B cell (primary cell): ENCODE measurements around the gene FLAD1. TPM values are rescaled to one million over a fixed set of nuclear protein-coding genes. Genes with fewer than 3 reads are reported as not detected.
A peak's percentile ranks its signal among the peaks of the same experiment; 100 is the strongest.

Source experiments
- ATAC-seq: fragments of 200-7000 bp; cut with Tn5 transposase; one replicate; pipeline ENCODE4 v1.10.0; 2021; ENCODE audit warnings: low read depth, mild to moderate bottlenecking, moderate number of reproducible peaks, moderate library complexity
- CTCF ChIA-PET: fragments of 350-600 bp; sonication (Branson Sonifier 250); formaldehyde crosslinking; loops from one replicate; lab custom pipeline; 2021; ENCODE audit warnings: antibody characterized with exemption, inconsistent platforms; lab: Charles Lee
- POLR2A ChIA-PET: fragments of 350-600 bp; sonication (Branson Sonifier 250); formaldehyde crosslinking; loops from one replicate; lab custom pipeline; 2021; ENCODE audit warnings: antibody characterized with exemption; lab: Charles Lee
- DNase-seq: peaks from one replicate; pipeline ENCODE4 v3.0.0; 2013
- H2AFZ ChIP-seq: 2 replicates; pipeline ENCODE4 v1.6.1; 2012; ENCODE audit warnings: mild to moderate bottlenecking, low read depth, low read length; ENCODE audit not compliant: insufficient read depth, poor library complexity, severe bottlenecking
- H3K27ac ChIP-seq, 2 donors: 1 replicate in 1 of 2; 2 replicates in 1 of 2; pipeline ENCODE4 v1.5.1; 2012 to 2013; ENCODE audit warnings: low read length in 2 of 2, mild to moderate bottlenecking in 2 of 2, moderate library complexity in 1 of 2
- H3K27me3 ChIP-seq, 4 experiments: fragments of 200-600 bp in 1 of 4; sonication (generic) in 1 of 4; replicated peaks in 1 of 4; 1 replicate in 2 of 4; 2 replicates in 2 of 4; pipeline versions ENCODE4 v1.6.1 to v1.7.0; 2013 to 2016; ENCODE audit warnings: low read length in 3 of 4, mild to moderate bottlenecking in 2 of 4, mixed read lengths in 1 of 4, moderate library complexity in 1 of 4; ENCODE audit not compliant: insufficient read depth in 4 of 4, control insufficient read depth in 3 of 4; ENCODE audit errors: control extremely low read depth in 1 of 4
- H3K36me3 ChIP-seq, 2 experiments: replicated peaks in 1 of 2; 1 replicate in 1 of 2; 2 replicates in 1 of 2; pipeline versions ENCODE4 v1.6.1 to v1.7.1; 2013; ENCODE audit warnings: low read length in 1 of 2; ENCODE audit not compliant: insufficient read depth in 2 of 2, control insufficient read depth in 1 of 2; ENCODE audit errors: control extremely low read depth in 1 of 2, extremely low read depth in 1 of 2
- H3K4me1 ChIP-seq, 2 donors: fragments of 200-600 bp in 1 of 2; sonication (generic) in 1 of 2; 1 replicate in 1 of 2; 2 replicates in 1 of 2; pipeline versions ENCODE4 v1.5.1 to v1.6.1; 2013 to 2017; ENCODE audit warnings: low read length in 2 of 2; ENCODE audit not compliant: control insufficient read depth in 2 of 2, insufficient read depth in 2 of 2
- H3K4me2 ChIP-seq: replicated peaks from 2 replicates; pipeline ENCODE3; 2012; ENCODE audit warnings: mild to moderate bottlenecking, low read depth, low read length; ENCODE audit not compliant: poor library complexity, severe bottlenecking
- H3K4me3 ChIP-seq, 5 experiments: fragments of 200-600 bp in 1 of 5; sonication (generic) in 1 of 5; 1 replicate in 3 of 5; 2 replicates in 2 of 5; pipeline versions ENCODE4 v1.5.1 to v1.7.0; 2011 to 2016; ENCODE audit warnings: low read length in 4 of 5, mild to moderate bottlenecking in 4 of 5, low read depth in 2 of 5, control low read depth in 1 of 5, moderate library complexity in 1 of 5; ENCODE audit not compliant: insufficient read depth in 1 of 5; ENCODE audit errors: control extremely low read depth in 1 of 5, extremely low read depth in 1 of 5
- H3K79me2 ChIP-seq: fragments of 200-600 bp; sonication (generic); one replicate; pipeline ENCODE4 v1.6.0; 2016; ENCODE audit warnings: low read length; ENCODE audit not compliant: control insufficient read depth, insufficient read depth
- H3K9ac ChIP-seq: fragments of 200-600 bp; sonication (generic); 2 replicates; pipeline ENCODE4 v1.6.1; 2017; ENCODE audit warnings: mild to moderate bottlenecking, low read length, moderate library complexity
- H3K9me3 ChIP-seq, 3 donors: one replicate each; pipeline versions ENCODE4 v1.6.1 to v1.7.1; 2013; ENCODE audit warnings: low read length in 2 of 3; ENCODE audit not compliant: control insufficient read depth in 2 of 3, insufficient read depth in 1 of 3; ENCODE audit errors: control extremely low read depth in 1 of 3
- H4K20me1 ChIP-seq: 2 replicates; pipeline ENCODE4 v1.6.0; 2012; ENCODE audit warnings: mild to moderate bottlenecking, low read length; ENCODE audit not compliant: insufficient read depth, control insufficient read depth, poor library complexity, severe bottlenecking
- H3K27ac Mint-ChIP-seq: one replicate; pipeline ENCODE4 v1.8.0; 2021; ENCODE audit warnings: mixed read lengths
- H3K27me3 Mint-ChIP-seq: one replicate; pipeline ENCODE4 v1.8.0; 2021; ENCODE audit warnings: mixed read lengths
- H3K4me1 Mint-ChIP-seq: one replicate; pipeline ENCODE4 v1.8.0; 2021; ENCODE audit warnings: mixed read lengths
- H3K4me3 Mint-ChIP-seq: one replicate; pipeline ENCODE4 v1.8.0; 2021; ENCODE audit warnings: mixed read lengths
- H3K9me3 Mint-ChIP-seq: one replicate; pipeline ENCODE4 v1.8.0; 2022; ENCODE audit warnings: mixed read lengths; ENCODE audit not compliant: insufficient read depth
- CTCF ChIP-seq: fragments of 200-600 bp; IDR thresholded peaks from one replicate; pipeline ENCODE4 v1.8.0; 2022; ENCODE audit warnings: antibody characterized with exemption, mild to moderate bottlenecking
- EZH2 ChIP-seq: IDR thresholded peaks from 2 replicates; pipeline ENCODE4 v1.6.1; 2012; ENCODE audit warnings: borderline replicate concordance, low read depth, mild to moderate bottlenecking, moderate library complexity, low read length; ENCODE audit not compliant: insufficient read depth, poor library complexity, severe bottlenecking
- whole genome bisulfite sequencing: methylation state at CpG from one replicate; pipeline ENCODE4 v1.1.5; 2013; ENCODE audit warnings: missing lambda C conversion rate; ENCODE audit not compliant: insufficient coverage; 5-methylcytosine and 5-hydroxymethylcytosine counted together
- intact Hi-C: fragments of 100-400 bp; cut with micrococcal nuclease; formaldehyde crosslinking; loops from one replicate; pipeline ENCODE4 v1.10.0; 2022
- polyA plus RNA-seq: library from polyadenylated mRNA; depleted of rRNA; stranded (reverse); fragments of >200 nt; gene quantifications from 2 replicates; pipeline ENCODE4 v1.2.3, GENCODE V29; 2012
- total RNA-seq, 2 donors: library from RNA; stranded (reverse); fragments of 120-200 nt in 1 of 2; gene quantifications; 1 replicate in 1 of 2; 2 replicates in 1 of 2; pipeline versions ENCODE4 v1.2.3 to v1.2.4, GENCODE V29; 2013 to 2022

Gene FLAD1
- total and polyA plus RNA-seq, 2 donors (not counting 1 experiment from before 2014, with no cell fraction given): 51.4 to 83.0 TPM

GRCh38 chr1:155008015-155008941 is 25.1 kb downstream of the FLAD1 start:
- TF ChIP-seq EZH2: no peak
- TF ChIP-seq CTCF: no peak
- ChIA-PET CTCF (interaction anchor here (1.4 to 18.4 kb wide), 3 partner anchors 6 to 43 kb away, joined by 4 to 295 read pairs (median 295); partner anchors contain the start of genes LENEP and ZBTB7B), POLR2A (interaction anchor here (2.4 kb wide), 1 partner anchor 9 kb away, joined by 17 read pairs; no protein-coding TSS in a partner anchor)
- Histone ChIP-seq H3K9ac (no peak overlapping the region), H3K27ac (peak overlapping the region; percentile 12 to 60), H3K4me2 (peak overlapping the region; percentile 96), H3K27me3 (no peaks in the 10 kb centered on the region), H4K20me1 (peaks cover 34% of the 10 kb centered on the region), H3K9me3 (no peaks in the 10 kb centered on the region), H3K36me3 (peaks cover 0 to 10% of the 10 kb centered on the region in 2 experiments), H3K4me3 (peak overlapping the region in 1 of 5 experiments; percentile 18), H2AFZ (no peak overlapping the region), H3K4me1 (peaks cover 95 to 97% of the 10 kb centered on the region in 2 donors), H3K79me2 (peaks cover 59% of the 10 kb centered on the region)
- peak overlapping the region; percentile 79 for H3K27ac Mint-ChIP-seq
- intact Hi-C loops: no loop called here
- DNase-seq (no peak), ATAC-seq (no peak)
- peaks cover 79% of the 10 kb centered on the region for H3K4me1 Mint-ChIP-seq
- H3K27me3 Mint-ChIP-seq: no peaks in the 10 kb centered on the region
- no peaks in the 10 kb centered on the region for H3K9me3 Mint-ChIP-seq
- WGBS: 52% methylated on average over 3 of the region's 16 CpGs
- no peak overlapping the region for H3K4me3 Mint-ChIP-seq
